ENCODE results near the gene APOO.
"Not testable (repeated sequence)": the region's sequence is repeated elsewhere in the genome, so short reads cannot be mapped to it uniquely, and the experiment has no call there.

APOO gene

GRCh38 chrX:23902419-23902818, 5.3 kb downstream of the APOO start:
- DNase-seq (ENCODE audit: low read depth in 2 of 2) = no peak

- no peak for DNase-seq (ENCODE audit: low read depth in 2 of 2)
Measured at GRCh38 chrX:23901805-23902204, 5.9 kb downstream of the APOO start.

GRCh38 chrX:23901060-23901459, 6.7 kb downstream of the APOO start:
- DNase-seq (ENCODE audit: low read depth in 2 of 2) = no peak

GRCh38 chrX:23900220-23900797, 7.4 kb downstream of the APOO start:
- no peak for DNase-seq (ENCODE audit: low read depth in 2 of 2)

- no peak for DNase-seq (ENCODE audit: low read depth in 2 of 2)
Measured at GRCh38 chrX:23898412-23898959, 9.3 kb downstream of the APOO start.

GRCh38 chrX:23896981-23897380, 10.8 kb downstream of the APOO start:
- DNase-seq (ENCODE audit: low read depth in 2 of 2) = no peak

- DNase-seq (ENCODE audit: low read depth in 2 of 2) = not testable (repeated sequence)
Measured at GRCh38 chrX:23896539-23896938, 11.2 kb downstream of the APOO start.

- DNase-seq (ENCODE audit: low read depth in 2 of 2) = not testable (repeated sequence)
Measured at GRCh38 chrX:23894993-23895392, 12.7 kb downstream of the APOO start.

GRCh38 chrX:23890933-23891332, 16.8 kb downstream of the APOO start:
- DNase-seq (ENCODE audit: low read depth in 2 of 2) = no peak

GRCh38 chrX:23888887-23889501, 18.7 kb downstream of the APOO start:
- DNase-seq (ENCODE audit: low read depth in 2 of 2) = no peak

- DNase-seq (ENCODE audit: low read depth in 2 of 2) = no peak
Measured at GRCh38 chrX:23887918-23888317, 19.8 kb downstream of the APOO start.

- no peak for DNase-seq (ENCODE audit: low read depth in 2 of 2)
Measured at GRCh38 chrX:23887451-23887850, 20.3 kb downstream of the APOO start.

- no peak for DNase-seq (ENCODE audit: low read depth in 2 of 2)
Measured at GRCh38 chrX:23885803-23886202, 21.9 kb downstream of the APOO start.

- DNase-seq (ENCODE audit: low read depth in 2 of 2) = no peak
Measured at GRCh38 chrX:23884427-23885024, 23.2 kb downstream of the APOO start.

- DNase-seq (ENCODE audit: low read depth in 2 of 2) = no peak
Measured at GRCh38 chrX:23883737-23884354, 23.9 kb downstream of the APOO start.

GRCh38 chrX:23879380-23880090, 28.2 kb downstream of the APOO start:
- DNase-seq (ENCODE audit: low read depth in 2 of 2) = no peak

GRCh38 chrX:23871905-23872546, 35.7 kb downstream of the APOO start:
- no peak for DNase-seq (ENCODE audit: low read depth in 2 of 2)

- DNase-seq (ENCODE audit: low read depth in 2 of 2) = no peak
Measured at GRCh38 chrX:23870041-23870440, 37.7 kb downstream of the APOO start.

GRCh38 chrX:23864742-23865326, 42.9 kb downstream of the APOO start:
- no peak for DNase-seq (ENCODE audit: low read depth in 2 of 2)

GRCh38 chrX:23861952-23862351, 45.8 kb downstream of the APOO start:
- not testable (repeated sequence) for DNase-seq (ENCODE audit: low read depth in 2 of 2)

GRCh38 chrX:23861215-23861896, 46.4 kb downstream of the APOO start:
- DNase-seq (ENCODE audit: low read depth in 2 of 2) = no peak
